Osteoblast (primary cell): Measurements from ENCODE around the gene TTC14. TPM values are rescaled to one million over a fixed set of nuclear protein-coding genes. Genes with fewer than 3 reads are reported as not detected.

ENCODE experiments used
- DNase-seq: peaks from one replicate; pipeline ENCODE4 v3.0.0; 2011; ENCODE audit warnings: low spot score, mixed read lengths; ENCODE audit not compliant: insufficient read length; ENCODE audit errors: missing footprints
- H2AFZ ChIP-seq: 2 replicates; pipeline ENCODE4 v1.6.0; 2011; ENCODE audit warnings: mild to moderate bottlenecking, low read length
- H3K27ac ChIP-seq: 2 replicates; pipeline ENCODE4 v1.5.1; 2011; ENCODE audit warnings: mild to moderate bottlenecking, low read depth, low read length, moderate library complexity
- H3K27me3 ChIP-seq: 2 replicates; pipeline ENCODE4 v1.6.0; 2012; ENCODE audit warnings: mild to moderate bottlenecking, control low read depth, inconsistent platforms, low read length, moderate library complexity; ENCODE audit not compliant: insufficient read depth
- H3K36me3 ChIP-seq: 2 replicates; pipeline ENCODE4 v1.5.1; 2011; ENCODE audit warnings: mild to moderate bottlenecking, low read length, control low read depth, moderate library complexity; ENCODE audit not compliant: insufficient read depth
- H3K4me1 ChIP-seq: 2 replicates; pipeline ENCODE4 v1.5.1; 2011; ENCODE audit warnings: mild to moderate bottlenecking, low read length, control low read depth, moderate library complexity; ENCODE audit not compliant: insufficient read depth
- H3K4me2 ChIP-seq: 2 replicates; pipeline ENCODE4 v1.6.0; 2011; ENCODE audit warnings: mild to moderate bottlenecking, low read length; ENCODE audit not compliant: insufficient read depth
- H3K4me3 ChIP-seq: fragments of 200-600 bp; sonication (generic); 3 replicates; pipeline ENCODE4 v1.5.1; 2012; ENCODE audit warnings: mild to moderate bottlenecking, low read length, inconsistent platforms; ENCODE audit not compliant: insufficient read depth
- H3K79me2 ChIP-seq: 2 replicates; pipeline ENCODE4 v1.6.0; 2012; ENCODE audit warnings: mild to moderate bottlenecking, low read length, control low read depth, inconsistent platforms; ENCODE audit not compliant: insufficient read depth
- H3K9me3 ChIP-seq: 2 replicates; pipeline ENCODE4 v1.5.1; 2011; ENCODE audit warnings: low read depth, low read length, control low read depth
- H4K20me1 ChIP-seq: 2 replicates; pipeline ENCODE4 v1.6.0; 2012; ENCODE audit warnings: mild to moderate bottlenecking, low read length, control low read depth; ENCODE audit not compliant: insufficient read depth
- CTCF ChIP-seq: IDR thresholded peaks from 2 replicates; pipeline ENCODE4 v1.5.1; 2011; ENCODE audit warnings: mild to moderate bottlenecking, low read depth, low read length, moderate library complexity; ENCODE audit errors: extremely low read depth
- total RNA-seq: library from RNA; depleted of rRNA; stranded (reverse); fragments of >200 nt; gene quantifications from 2 replicates; pipeline ENCODE4 v1.2.3, GENCODE V29; 2012

The TTC14 gene
- total RNA-seq, 1 donor: 53.2 TPM

GRCh38 chr3:180600473-180600872 lies 1.5 kb upstream of the TTC14 start:
- H3K4me3 ChIP-seq: no peak overlapping the region
- no peaks in the 10 kb centered on the region for H3K9me3 ChIP-seq

GRCh38 chr3:180611006-180611405 lies 9.0 kb downstream of the TTC14 start:
- no peak for DNase-seq
- peaks cover 72% of the 10 kb centered on the region for H3K36me3 ChIP-seq
- H3K4me2 ChIP-seq: no peak overlapping the region
- no peaks in the 10 kb centered on the region for H3K27me3 ChIP-seq
- no peak overlapping the region for H3K27ac ChIP-seq
- no peaks in the 10 kb centered on the region for H4K20me1 ChIP-seq
- H3K79me2 ChIP-seq: peaks cover 2% of the 10 kb centered on the region
- no peak for TF ChIP-seq CTCF
- no peak overlapping the region for H2AFZ ChIP-seq
- H3K4me1 ChIP-seq: no peaks in the 10 kb centered on the region
- no peak overlapping the region for H3K4me3 ChIP-seq
- no peaks in the 10 kb centered on the region for H3K9me3 ChIP-seq

More at GRCh38 chr3:180600473-180600872, 1.5 kb upstream of the TTC14 start:
- H3K27ac ChIP-seq: no peak overlapping the region
- no peak for TF ChIP-seq CTCF
- no peak overlapping the region for H3K4me2 ChIP-seq
- no peak for DNase-seq
- H4K20me1 ChIP-seq: peaks cover 5% of the 10 kb centered on the region
- H3K36me3 ChIP-seq: peaks cover 20% of the 10 kb centered on the region
- H3K4me1 ChIP-seq: peaks cover 15% of the 10 kb centered on the region
- no peak overlapping the region for H2AFZ ChIP-seq
- H3K79me2 ChIP-seq: peaks cover 30% of the 10 kb centered on the region
- no peaks in the 10 kb centered on the region for H3K27me3 ChIP-seq

GRCh38 chr3:180612364-180612763 lies 10.4 kb downstream of the TTC14 start:
- Histone ChIP-seq H4K20me1 (no peaks in the 10 kb centered on the region), H3K27me3 (no peaks in the 10 kb centered on the region), H3K27ac (no peak overlapping the region), H2AFZ (no peak overlapping the region), H3K4me1 (no peaks in the 10 kb centered on the region), H3K79me2 (no peaks in the 10 kb centered on the region), H3K36me3 (peaks cover 59% of the 10 kb centered on the region), H3K4me3 (no peak overlapping the region), H3K4me2 (no peak overlapping the region), H3K9me3 (no peaks in the 10 kb centered on the region)
- no peak for DNase-seq
- TF ChIP-seq CTCF: no peak

- Histone ChIP-seq H3K4me3 (no peak overlapping the region), H3K79me2 (no peaks in the 10 kb centered on the region), H3K4me2 (no peak overlapping the region), H3K36me3 (peaks cover 23% of the 10 kb centered on the region), H3K4me1 (no peaks in the 10 kb centered on the region), H3K9me3 (no peaks in the 10 kb centered on the region), H3K27me3 (no peaks in the 10 kb centered on the region), H3K27ac (no peak overlapping the region), H4K20me1 (no peaks in the 10 kb centered on the region), H2AFZ (no peak overlapping the region)
- no peak for DNase-seq
- no peak for TF ChIP-seq CTCF
Measured at GRCh38 chr3:180615954-180616353, 14.0 kb downstream of the TTC14 start.
